GM12874 (cell line): Measurements from ENCODE around the gene TRIM71.

ENCODE experiments used
- CTCF ChIP-seq: IDR thresholded peaks from 2 replicates; pipeline ENCODE4 v1.5.1; 2011; ENCODE audit warnings: low read depth, mild to moderate bottlenecking, control low read depth, low read length, moderate library complexity; ENCODE audit not compliant: insufficient read depth

Gene TRIM71

DNA sequence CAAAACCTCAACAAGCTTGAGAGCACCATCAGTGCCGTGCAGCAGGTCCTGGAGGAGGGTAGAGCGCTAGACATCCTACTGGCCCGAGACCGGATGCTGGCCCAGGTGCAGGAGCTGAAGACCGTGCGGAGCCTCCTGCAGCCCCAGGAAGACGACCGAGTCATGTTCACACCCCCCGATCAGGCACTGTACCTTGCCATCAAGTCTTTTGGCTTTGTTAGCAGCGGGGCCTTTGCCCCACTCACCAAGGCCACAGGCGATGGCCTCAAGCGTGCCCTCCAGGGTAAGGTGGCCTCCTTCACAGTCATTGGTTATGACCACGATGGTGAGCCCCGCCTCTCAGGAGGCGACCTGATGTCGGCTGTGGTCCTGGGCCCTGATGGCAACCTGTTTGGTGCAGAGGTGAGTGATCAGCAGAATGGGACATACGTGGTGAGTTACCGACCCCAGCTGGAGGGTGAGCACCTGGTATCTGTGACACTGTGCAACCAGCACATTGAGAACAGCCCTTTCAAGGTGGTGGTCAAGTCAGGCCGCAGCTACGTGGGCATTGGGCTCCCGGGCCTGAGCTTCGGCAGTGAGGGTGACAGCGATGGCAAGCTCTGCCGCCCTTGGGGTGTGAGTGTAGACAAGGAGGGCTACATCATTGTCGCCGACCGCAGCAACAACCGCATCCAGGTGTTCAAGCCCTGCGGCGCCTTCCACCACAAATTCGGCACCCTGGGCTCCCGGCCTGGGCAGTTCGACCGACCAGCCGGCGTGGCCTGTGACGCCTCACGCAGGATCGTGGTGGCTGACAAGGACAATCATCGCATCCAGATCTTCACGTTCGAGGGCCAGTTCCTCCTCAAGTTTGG, 72.9 kb downstream of the TRIM71 start:
- TF ChIP-seq CTCF = no peak

GRCh38 chr3:32891365-32891764, 73.6 kb downstream of the TRIM71 start:
- TF ChIP-seq CTCF = no peak

DNA sequence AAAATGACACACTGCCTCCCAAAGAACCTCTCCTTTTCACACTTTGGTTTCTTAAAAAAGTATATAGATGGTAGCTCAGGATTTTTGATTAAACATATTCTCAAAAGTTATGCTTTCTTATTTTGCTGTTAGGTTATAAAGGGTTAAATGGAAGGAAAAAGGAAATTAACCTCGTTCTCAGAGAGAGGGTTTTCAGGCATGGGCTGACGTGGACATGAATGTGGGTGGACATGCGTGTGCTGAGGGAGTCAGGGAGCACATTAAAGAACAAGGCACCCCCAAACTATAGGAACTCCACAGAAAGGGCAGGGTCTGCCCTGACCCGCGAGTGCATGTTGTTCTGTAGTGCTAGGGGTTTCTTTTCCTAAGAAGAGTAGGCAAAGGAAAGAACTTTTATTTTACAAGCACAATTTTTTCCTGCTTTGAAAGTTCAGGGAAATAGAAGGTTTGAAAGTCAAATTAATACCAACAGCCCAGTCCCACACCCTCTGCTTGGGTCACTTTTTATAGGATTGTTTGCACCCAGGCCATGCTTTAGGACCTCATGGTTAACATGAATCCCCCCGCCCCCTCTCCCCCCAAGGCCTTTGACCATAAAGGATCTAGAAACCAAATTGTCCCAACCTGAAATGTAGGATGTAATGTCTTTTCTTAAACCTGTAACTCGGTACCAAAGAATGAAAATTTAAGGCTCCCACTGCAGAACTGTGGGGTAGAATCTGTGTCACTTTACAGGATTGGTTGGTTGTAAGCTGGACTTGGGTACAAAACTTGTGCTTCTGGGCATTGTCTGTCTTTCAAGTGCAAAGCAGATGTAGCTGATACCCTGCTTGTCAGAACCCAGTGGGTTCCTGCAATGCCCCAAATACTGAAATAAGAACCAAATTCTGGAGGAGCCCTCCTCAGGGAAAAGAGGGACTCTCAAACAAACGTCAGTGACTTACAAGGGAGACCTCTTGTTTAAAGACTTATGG, 75.1 kb downstream of the TRIM71 start:
- no peak for TF ChIP-seq CTCF

DNA sequence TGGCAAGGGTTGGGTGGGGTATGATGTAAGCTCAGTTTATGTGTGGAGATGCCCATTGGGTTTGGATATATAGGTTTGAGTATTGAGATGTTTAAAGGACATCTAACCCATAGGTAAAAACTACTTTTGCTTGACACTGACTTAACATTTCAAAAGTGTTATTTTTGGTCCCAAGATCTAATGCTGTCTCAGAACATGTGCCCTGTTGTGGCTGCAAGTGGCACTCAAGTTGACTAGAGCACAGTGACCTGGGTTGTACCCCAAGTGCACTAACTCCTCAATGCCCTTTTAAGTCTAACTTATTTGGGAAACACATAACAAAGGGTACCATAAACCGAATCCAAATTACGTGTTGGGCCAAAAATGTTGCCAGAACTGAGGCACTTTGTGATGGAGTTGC, 77.2 kb downstream of the TRIM71 start:
- no peak for TF ChIP-seq CTCF

GRCh38 chr3:32895701-32896100, 77.9 kb downstream of the TRIM71 start:
- TF ChIP-seq CTCF = no peak

DNA sequence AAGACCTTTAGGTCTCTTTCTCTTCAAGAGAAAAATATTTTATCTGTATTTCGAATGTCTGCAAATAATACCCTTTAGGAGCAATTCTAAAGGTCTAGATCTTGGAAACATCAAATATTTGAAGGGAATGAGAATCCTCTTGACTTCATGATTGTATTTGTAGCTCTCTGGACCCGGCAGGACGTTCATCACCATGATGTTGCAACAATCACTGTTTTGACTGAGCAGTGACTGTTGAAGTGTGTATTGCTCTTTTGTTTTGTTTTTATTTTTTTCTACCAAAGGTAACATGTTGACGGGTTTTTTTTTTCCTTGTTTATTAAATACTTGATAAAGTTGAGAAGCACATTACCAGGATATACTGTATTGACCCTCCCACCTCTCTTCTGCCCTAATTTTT, 78.3 kb downstream of the TRIM71 start:
- TF ChIP-seq CTCF = no peak

DNA sequence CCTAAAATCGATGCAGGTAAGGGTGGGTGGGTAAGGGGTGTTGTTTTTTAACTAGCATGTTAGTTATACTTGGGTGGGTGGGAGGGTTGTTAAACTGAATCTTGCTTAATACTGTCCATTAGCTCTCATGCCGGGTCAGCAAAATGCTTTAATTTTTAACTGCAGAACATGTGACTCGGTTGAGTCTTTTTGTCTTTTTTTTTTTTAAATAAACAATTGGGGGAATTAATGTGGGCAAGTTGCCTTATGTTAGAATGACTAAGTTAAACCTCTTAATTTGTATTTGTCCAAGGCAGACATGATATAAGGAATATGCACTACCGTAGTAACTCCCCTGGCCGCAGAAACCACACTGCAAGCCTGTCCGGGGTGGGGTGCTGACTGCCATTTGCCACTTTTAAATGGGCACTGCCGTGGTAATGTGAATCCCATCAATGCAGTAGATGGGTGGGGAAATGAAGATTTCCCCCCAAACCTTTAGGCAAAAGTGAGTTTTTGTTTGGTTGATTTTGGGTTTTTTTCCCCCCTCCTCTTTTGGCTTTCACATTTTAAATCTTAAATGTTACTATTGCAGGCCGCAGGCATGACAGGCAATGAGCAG, 79.3 kb downstream of the TRIM71 start:
- TF ChIP-seq CTCF = no peak
